ENCODE data around the gene TREH.
A peak's percentile ranks its signal among the peaks of the same experiment; 100 is the strongest.

The TREH gene

DNA sequence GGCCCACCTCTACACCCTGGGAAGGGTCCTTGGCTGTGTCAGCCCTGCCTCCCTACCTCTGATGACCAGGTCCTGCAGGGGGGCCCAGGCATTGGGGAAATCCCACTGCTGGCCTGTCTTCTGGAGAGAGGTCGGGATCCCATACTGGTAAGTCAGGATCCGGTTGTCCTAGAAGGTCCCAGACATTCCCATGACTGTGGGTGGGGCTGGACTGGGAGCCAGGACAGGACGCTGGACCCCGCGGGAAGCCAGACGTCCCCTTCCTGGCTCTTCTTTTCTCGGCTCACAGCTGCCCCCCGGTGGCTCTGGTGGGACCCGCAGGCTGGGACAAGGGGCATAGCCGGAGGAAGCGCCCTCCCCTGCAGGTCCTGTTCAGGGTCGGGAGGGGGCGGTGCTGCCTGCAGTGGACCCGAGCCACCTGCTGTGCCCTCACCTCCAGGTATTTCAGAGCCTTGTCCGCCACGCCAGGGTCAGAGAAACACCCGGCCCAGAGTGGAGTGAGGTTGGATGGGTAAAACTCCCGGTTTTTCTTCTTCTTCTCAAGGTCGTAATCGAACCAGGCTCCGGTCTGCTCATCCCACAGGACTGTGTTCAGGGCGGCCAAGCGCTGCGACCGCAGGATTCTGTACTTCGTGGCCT is 20.0 kb downstream of the TREH start:
- H3K36me3 ChIP-seq (ENCODE audit: control insufficient read depth, insufficient read depth, low read length), result no peaks in the 10 kb centered on the region
- peaks cover 7% of the 10 kb centered on the region for H3K4me1 ChIP-seq (ENCODE audit: control insufficient read depth, insufficient read depth, low read length, poor library complexity, severe bottlenecking)
- no peak overlapping the region for H3K4me3 ChIP-seq (ENCODE audit: insufficient read depth, low read depth, low read length, poor library complexity, severe bottlenecking)
- H3K27me3 ChIP-seq (replicated peaks; ENCODE audit: control insufficient read depth, insufficient read depth, low read length, poor library complexity, severe bottlenecking), result no peaks in the 10 kb centered on the region
- DNase-seq, result peak; percentile 60 to 76 (median 68)
- no peaks in the 10 kb centered on the region for H3K9me3 ChIP-seq (ENCODE audit: control insufficient read depth, low read length)
- no peak overlapping the region for H3K27ac ChIP-seq (ENCODE audit: insufficient read depth, low read length, poor library complexity, severe bottlenecking)

DNA sequence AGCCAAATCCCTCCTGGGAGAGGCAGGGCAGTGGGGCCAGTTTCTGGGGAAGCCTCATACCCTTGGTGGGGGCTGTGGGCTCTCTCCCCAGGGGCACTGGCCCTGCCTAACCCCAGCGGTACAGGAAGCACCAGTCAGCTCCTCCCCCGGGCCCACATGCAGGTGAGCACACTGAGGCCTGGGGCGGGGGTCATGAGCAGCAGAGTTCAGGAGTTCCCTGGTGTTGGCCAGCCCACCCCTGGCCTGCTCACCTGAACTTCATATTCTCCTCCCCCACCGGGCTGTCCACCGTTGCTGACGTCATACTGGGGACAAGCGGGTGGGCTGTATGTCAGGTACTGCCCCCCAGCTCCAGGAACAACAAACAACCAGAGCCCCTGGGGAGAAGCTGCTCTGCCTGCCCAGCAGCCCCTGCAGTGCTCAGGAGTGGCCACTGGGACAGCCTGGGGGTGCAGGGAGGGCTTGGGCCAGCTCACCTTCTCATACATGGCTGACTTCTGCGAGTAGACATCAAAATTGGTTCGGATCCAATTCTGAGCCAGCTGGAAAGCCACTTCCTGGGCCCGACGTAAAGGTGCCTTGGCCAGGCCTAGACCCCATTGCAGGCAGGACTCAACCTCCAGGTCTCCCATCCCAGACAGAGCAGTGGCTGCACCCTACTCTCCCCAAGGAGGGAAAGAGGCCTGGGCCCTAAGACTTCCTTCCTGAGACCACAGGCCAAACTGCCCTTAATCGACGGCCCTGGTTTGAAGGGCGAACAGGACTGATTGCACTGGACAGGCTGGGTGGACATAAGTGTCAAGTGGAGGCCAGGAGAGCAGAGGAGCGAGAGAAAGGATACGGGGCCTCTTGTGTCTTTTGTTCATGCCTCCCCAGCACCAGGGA is 20.8 kb downstream of the TREH start:
- DNase-seq, result no peak
- Histone ChIP-seq H3K27me3 (replicated peaks; ENCODE audit: control insufficient read depth, insufficient read depth, low read length, poor library complexity, severe bottlenecking) (no peaks in the 10 kb centered on the region), H3K4me1 (ENCODE audit: control insufficient read depth, insufficient read depth, low read length, poor library complexity, severe bottlenecking) (peaks cover 7% of the 10 kb centered on the region), H3K27ac (ENCODE audit: insufficient read depth, low read length, poor library complexity, severe bottlenecking) (no peak overlapping the region), H3K4me3 (ENCODE audit: insufficient read depth, low read depth, low read length, poor library complexity, severe bottlenecking) (no peak overlapping the region), H3K36me3 (ENCODE audit: control insufficient read depth, insufficient read depth, low read length) (no peaks in the 10 kb centered on the region), H3K9me3 (ENCODE audit: control insufficient read depth, low read length) (no peaks in the 10 kb centered on the region)

DNA sequence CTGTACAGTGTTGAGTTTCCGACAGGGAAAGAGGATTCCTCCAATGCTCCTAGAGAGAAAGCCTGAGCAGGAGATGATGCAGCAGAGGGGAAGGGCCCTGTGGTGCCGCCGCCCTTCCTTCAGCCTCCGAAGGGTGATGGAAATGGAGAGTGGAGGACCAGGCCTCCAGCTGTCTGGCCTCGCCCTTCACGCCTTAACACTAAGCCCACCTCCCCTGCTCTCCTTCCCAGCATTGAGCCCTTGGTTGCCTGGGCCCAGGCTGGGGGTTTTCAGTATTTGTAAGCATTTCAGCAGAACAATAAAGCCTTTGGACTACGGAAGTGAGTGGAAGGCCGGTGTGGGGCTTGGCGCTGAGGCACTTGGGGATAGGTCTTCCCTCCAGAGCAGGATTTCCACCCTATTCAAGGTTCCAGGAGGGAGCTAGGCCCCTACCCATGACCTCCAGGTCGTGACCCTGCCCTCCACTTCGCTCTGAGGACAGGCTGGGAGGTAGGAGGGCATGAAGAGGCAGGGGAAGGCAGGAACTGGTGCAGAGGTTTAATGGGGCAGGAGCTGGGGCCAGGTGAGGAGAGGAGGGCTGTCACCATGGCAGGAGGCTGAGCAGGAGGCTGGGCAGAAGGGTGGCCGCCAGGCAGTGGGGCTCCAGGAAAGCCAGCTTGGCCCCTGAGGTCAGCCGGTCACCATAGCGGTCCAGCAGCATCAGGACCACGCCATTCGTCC is 21.6 kb downstream of the TREH start:
- Histone ChIP-seq H3K27me3 (replicated peaks; ENCODE audit: control insufficient read depth, insufficient read depth, low read length, poor library complexity, severe bottlenecking) (no peaks in the 10 kb centered on the region), H3K36me3 (ENCODE audit: control insufficient read depth, insufficient read depth, low read length) (no peaks in the 10 kb centered on the region), H3K9me3 (ENCODE audit: control insufficient read depth, low read length) (no peaks in the 10 kb centered on the region), H3K27ac (ENCODE audit: insufficient read depth, low read length, poor library complexity, severe bottlenecking) (no peak overlapping the region), H3K4me1 (ENCODE audit: control insufficient read depth, insufficient read depth, low read length, poor library complexity, severe bottlenecking) (peaks cover 7% of the 10 kb centered on the region), H3K4me3 (ENCODE audit: insufficient read depth, low read depth, low read length, poor library complexity, severe bottlenecking) (no peak overlapping the region)
- DNase-seq, result no peak

DNA sequence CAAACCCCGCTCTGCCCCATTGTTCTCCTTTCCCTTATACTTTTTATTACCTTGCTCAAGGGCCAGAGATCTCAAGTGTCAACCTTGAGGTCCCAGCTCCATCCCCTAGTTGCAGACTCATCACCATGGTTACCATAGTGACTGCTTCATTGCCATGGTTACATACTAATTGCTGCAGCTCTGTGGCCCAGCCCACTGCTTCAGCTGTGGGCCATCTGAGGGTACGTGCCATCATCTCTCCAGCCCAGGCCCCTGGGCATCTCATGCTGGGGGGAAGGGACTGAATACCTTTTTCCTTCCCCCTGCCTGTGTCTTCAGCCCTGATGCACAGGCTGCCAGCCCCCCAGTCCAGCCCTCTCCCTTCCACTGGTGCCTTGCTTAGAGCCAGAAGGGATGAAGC is 22.2 kb downstream of the TREH start:
- Histone ChIP-seq H3K9me3 (ENCODE audit: control insufficient read depth, low read length) (no peaks in the 10 kb centered on the region), H3K36me3 (ENCODE audit: control insufficient read depth, insufficient read depth, low read length) (no peaks in the 10 kb centered on the region), H3K4me1 (ENCODE audit: control insufficient read depth, insufficient read depth, low read length, poor library complexity, severe bottlenecking) (peaks cover 7% of the 10 kb centered on the region), H3K27me3 (replicated peaks; ENCODE audit: control insufficient read depth, insufficient read depth, low read length, poor library complexity, severe bottlenecking) (no peaks in the 10 kb centered on the region), H3K27ac (ENCODE audit: insufficient read depth, low read length, poor library complexity, severe bottlenecking) (no peak overlapping the region), H3K4me3 (ENCODE audit: insufficient read depth, low read depth, low read length, poor library complexity, severe bottlenecking) (no peak overlapping the region)
- no peak for DNase-seq

DNA sequence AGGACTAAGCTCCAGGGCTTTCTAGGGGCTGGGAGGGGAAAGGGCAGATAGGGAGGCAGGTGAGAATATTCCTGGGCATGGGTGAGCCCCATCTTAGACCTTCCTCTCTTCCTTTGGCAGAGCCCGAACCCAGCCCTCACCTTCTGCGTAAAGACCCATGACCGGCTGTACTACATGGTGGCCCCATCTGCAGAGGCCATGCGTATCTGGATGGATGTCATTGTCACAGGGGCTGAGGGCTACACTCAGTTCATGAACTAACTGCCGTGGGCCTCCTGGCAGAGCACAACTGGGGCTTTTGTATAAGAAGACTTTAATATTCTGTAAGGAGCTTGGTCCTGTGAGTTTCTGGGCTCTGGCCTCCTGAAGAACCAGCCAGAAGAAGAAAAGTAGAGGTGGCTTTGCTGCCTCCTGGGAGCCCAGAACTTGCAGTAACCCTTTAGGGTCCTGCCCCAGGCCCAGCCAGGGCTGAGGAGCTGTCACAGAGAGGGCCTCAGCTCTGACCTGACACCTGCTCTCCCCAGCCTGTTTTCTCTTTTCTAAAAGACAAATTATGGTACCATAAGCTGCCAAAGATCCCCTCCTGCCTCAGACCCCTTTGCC is 22.8 kb downstream of the TREH start:
- Histone ChIP-seq H3K27ac (ENCODE audit: insufficient read depth, low read length, poor library complexity, severe bottlenecking) (no peak overlapping the region), H3K36me3 (ENCODE audit: control insufficient read depth, insufficient read depth, low read length) (no peaks in the 10 kb centered on the region), H3K4me1 (ENCODE audit: control insufficient read depth, insufficient read depth, low read length, poor library complexity, severe bottlenecking) (peaks cover 7% of the 10 kb centered on the region), H3K9me3 (ENCODE audit: control insufficient read depth, low read length) (no peaks in the 10 kb centered on the region), H3K27me3 (replicated peaks; ENCODE audit: control insufficient read depth, insufficient read depth, low read length, poor library complexity, severe bottlenecking) (no peaks in the 10 kb centered on the region), H3K4me3 (ENCODE audit: insufficient read depth, low read depth, low read length, poor library complexity, severe bottlenecking) (no peak overlapping the region)
- DNase-seq, result no peak

DNA sequence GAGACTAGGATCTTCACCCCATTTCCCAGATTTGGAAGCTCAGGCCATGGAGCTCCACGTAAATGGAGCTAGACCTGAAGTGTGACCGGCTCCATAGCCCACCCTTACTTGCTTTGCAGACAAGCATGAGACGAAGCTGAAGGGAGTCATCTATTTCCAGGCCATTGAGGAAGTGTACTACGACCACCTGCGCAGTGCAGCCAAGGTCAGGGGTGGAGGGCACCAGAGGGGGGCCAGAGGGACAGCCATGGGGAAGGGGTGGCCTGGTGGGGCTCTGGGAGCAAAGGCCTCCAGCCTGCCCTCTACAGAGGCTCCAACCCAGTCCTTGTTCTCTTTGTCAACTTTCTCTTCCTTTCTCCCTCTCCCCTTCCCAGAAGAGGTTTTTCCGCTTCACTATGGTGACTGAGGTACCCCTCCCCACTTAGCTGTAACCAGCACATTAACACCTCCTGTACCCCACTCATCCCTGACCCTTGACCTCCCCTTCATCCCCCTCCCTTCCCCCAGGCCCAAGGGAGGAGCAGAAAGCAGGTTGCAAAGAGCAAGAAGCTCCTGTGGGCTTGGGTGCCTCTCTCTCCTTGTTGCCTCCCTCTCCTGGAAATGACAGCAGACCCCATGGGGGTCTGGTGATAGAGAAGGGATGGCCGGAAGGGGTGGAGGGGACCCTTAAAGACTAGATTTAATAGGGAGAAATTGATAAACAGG is 23.8 kb downstream of the TREH start:
- H3K4me1 ChIP-seq (ENCODE audit: control insufficient read depth, insufficient read depth, low read length, poor library complexity, severe bottlenecking), result peaks cover 7% of the 10 kb centered on the region
- no peaks in the 10 kb centered on the region for H3K9me3 ChIP-seq (ENCODE audit: control insufficient read depth, low read length)
- H3K4me3 ChIP-seq (ENCODE audit: insufficient read depth, low read depth, low read length, poor library complexity, severe bottlenecking), result no peak overlapping the region
- no peak for DNase-seq
- no peak overlapping the region for H3K27ac ChIP-seq (ENCODE audit: insufficient read depth, low read length, poor library complexity, severe bottlenecking)
- no peaks in the 10 kb centered on the region for H3K36me3 ChIP-seq (ENCODE audit: control insufficient read depth, insufficient read depth, low read length)
- H3K27me3 ChIP-seq (replicated peaks; ENCODE audit: control insufficient read depth, insufficient read depth, low read length, poor library complexity, severe bottlenecking), result no peaks in the 10 kb centered on the region

DNA sequence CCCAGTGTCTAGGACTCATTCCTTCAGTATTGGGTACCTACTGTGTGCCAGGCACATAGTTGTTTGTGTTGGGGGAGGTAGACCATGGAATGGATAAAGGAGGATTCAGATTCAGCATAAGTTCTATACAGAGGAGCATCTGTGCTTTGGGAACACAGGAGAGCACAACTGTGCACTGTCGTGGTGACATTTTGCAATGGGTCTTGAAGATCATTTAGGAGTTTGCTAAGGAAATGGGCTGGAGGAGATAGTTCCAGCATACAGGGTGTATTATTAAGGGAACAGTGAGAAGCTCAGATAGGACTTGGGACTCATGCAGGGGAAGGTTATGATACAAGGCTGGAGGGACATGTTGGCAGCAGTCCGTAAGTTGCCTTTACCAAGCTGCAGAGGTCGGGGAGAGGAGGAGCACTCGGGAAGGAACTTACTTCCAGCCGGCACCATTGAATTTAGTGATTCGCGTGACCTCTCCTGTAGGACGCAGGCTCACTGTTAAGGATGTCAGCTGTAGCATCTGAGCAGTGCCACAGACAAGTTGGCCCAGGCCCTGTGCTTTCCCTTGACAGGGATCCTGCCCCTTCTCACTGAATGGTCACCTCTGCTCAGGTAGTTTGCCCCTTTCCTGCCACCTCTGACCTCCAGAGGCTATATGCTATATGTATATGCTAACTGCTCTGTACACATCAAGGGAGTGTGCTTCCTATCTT is 25.6 kb downstream of the TREH start:
- DNase-seq, result no peak
- Histone ChIP-seq H3K4me3 (ENCODE audit: insufficient read depth, low read depth, low read length, poor library complexity, severe bottlenecking) (no peak overlapping the region), H3K27me3 (replicated peaks; ENCODE audit: control insufficient read depth, insufficient read depth, low read length, poor library complexity, severe bottlenecking) (no peaks in the 10 kb centered on the region), H3K9me3 (ENCODE audit: control insufficient read depth, low read length) (no peaks in the 10 kb centered on the region), H3K4me1 (ENCODE audit: control insufficient read depth, insufficient read depth, low read length, poor library complexity, severe bottlenecking) (no peaks in the 10 kb centered on the region), H3K36me3 (ENCODE audit: control insufficient read depth, insufficient read depth, low read length) (no peaks in the 10 kb centered on the region), H3K27ac (ENCODE audit: insufficient read depth, low read length, poor library complexity, severe bottlenecking) (no peak overlapping the region)

DNA sequence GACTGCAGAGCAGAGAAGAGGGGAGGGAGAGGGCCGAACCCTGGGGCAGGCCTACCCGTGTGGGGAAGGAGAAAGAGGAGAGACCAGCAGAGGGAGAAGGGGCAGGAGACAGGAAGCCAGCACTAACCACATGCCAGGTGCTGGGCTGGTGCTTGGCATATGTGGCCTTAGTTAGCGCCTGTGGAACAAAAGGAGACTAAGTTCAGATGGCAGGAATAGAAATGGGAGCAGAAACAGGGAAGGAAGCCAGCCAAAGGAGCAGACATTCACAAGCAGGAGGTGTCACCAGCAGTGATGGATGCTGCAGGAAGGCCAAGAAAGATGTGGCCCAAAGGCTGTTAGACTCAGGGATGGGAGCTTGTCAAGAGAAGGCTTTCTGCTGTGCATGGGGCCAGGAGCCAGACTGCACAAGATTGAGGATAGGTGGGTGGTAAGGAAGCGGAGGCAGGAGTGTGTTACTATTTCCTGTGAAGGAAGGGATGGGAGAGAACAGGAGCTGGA is 26.7 kb downstream of the TREH start:
- no peak overlapping the region for H3K27ac ChIP-seq (ENCODE audit: insufficient read depth, low read length, poor library complexity, severe bottlenecking)
- H3K4me3 ChIP-seq (ENCODE audit: insufficient read depth, low read depth, low read length, poor library complexity, severe bottlenecking), result no peak overlapping the region
- no peaks in the 10 kb centered on the region for H3K4me1 ChIP-seq (ENCODE audit: control insufficient read depth, insufficient read depth, low read length, poor library complexity, severe bottlenecking)
- no peaks in the 10 kb centered on the region for H3K27me3 ChIP-seq (replicated peaks; ENCODE audit: control insufficient read depth, insufficient read depth, low read length, poor library complexity, severe bottlenecking)
- DNase-seq, result no peak
- H3K9me3 ChIP-seq (ENCODE audit: control insufficient read depth, low read length), result no peaks in the 10 kb centered on the region
- no peaks in the 10 kb centered on the region for H3K36me3 ChIP-seq (ENCODE audit: control insufficient read depth, insufficient read depth, low read length)

DNA sequence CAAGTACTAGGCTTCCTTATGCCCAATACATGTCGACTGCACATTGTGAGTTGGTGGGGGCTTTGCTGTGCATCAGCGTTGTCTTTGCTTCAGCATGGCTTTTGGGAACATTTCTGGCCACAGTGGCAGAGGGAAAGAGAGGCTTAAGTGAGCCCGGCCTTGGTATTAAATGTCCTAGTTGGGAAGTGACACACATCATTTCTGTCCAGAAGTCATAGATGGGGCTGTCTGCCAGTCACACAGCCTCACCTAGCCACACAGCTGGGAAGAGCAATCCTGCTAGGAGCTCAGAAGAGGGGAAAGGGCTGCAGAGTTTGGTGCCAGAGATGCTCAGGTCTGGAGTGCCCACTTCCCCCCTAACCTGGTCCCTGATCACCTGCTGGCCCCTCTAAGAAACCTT is 27.6 kb downstream of the TREH start:
- no peaks in the 10 kb centered on the region for H3K27me3 ChIP-seq (replicated peaks; ENCODE audit: control insufficient read depth, insufficient read depth, low read length, poor library complexity, severe bottlenecking)
- DNase-seq, result no peak
- H3K27ac ChIP-seq (ENCODE audit: insufficient read depth, low read length, poor library complexity, severe bottlenecking), result no peak overlapping the region
- no peaks in the 10 kb centered on the region for H3K36me3 ChIP-seq (ENCODE audit: control insufficient read depth, insufficient read depth, low read length)
- H3K9me3 ChIP-seq (ENCODE audit: control insufficient read depth, low read length), result no peaks in the 10 kb centered on the region
- H3K4me1 ChIP-seq (ENCODE audit: control insufficient read depth, insufficient read depth, low read length, poor library complexity, severe bottlenecking), result no peaks in the 10 kb centered on the region
- H3K4me3 ChIP-seq (ENCODE audit: insufficient read depth, low read depth, low read length, poor library complexity, severe bottlenecking), result no peak overlapping the region
